ENCODE measurements around the gene ARHGEF1. TPM values are rescaled to one million over a fixed set of nuclear protein-coding genes. Genes with fewer than 3 reads are reported as not detected.

ARHGEF1 gene
- polyA plus RNA-seq, 1 experiment: 19.5 TPM

DNA sequence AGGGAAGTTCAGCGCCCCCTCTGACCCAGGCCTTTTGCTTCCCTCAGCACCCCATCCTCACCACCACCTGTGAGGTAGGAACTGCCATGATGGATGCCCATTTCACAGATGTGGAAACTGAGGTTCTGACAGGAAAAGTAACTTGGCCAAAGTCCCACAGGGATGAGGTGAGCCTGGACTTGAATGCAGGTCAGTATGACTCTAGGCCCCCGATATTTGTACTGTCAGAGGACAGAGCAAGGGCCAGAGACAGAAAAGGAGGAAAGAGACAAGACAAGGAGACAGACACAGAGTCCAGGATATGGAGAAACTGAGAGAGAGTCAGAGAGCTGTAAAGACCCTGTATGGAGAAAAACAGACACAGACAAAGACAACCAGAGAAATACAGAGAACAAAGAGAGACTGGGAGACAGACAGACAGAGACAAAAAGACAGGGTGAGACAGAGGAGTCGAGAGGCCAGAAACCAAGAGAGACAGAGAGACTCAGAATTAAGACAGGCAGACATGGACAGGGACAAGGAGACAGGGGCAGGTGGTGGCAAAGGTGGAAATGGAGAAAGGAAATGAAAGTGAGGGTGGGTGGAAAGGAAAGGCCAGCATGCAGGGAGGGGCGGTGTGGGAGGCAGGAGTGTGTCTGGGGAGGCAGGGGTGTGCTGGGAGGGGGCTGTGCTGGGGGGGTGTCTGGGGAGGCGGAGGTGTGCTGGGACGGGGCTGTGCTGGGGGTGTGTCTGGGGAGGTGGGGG is 40.2 kb downstream of the ARHGEF1 start:
- CTCF ChIA-PET: no interaction called here
- POLR2A ChIA-PET: no interaction called here
- Histone ChIP-seq H3K27ac (ENCODE audit: low read depth, low read length) (no peak overlapping the region), H3K4me3 (ENCODE audit: low read depth, low read length) (no peak overlapping the region), H3K9me3 (ENCODE audit: control insufficient read depth, insufficient read depth, low read length) (peaks cover 8% of the 10 kb centered on the region), H3K27me3 (ENCODE audit: control insufficient read depth, insufficient read depth, low read length) (peaks cover 60% of the 10 kb centered on the region)
- no peak for DNase-seq (ENCODE audit: low read depth, low spot score)
- TF ChIP-seq, protein P1, sequence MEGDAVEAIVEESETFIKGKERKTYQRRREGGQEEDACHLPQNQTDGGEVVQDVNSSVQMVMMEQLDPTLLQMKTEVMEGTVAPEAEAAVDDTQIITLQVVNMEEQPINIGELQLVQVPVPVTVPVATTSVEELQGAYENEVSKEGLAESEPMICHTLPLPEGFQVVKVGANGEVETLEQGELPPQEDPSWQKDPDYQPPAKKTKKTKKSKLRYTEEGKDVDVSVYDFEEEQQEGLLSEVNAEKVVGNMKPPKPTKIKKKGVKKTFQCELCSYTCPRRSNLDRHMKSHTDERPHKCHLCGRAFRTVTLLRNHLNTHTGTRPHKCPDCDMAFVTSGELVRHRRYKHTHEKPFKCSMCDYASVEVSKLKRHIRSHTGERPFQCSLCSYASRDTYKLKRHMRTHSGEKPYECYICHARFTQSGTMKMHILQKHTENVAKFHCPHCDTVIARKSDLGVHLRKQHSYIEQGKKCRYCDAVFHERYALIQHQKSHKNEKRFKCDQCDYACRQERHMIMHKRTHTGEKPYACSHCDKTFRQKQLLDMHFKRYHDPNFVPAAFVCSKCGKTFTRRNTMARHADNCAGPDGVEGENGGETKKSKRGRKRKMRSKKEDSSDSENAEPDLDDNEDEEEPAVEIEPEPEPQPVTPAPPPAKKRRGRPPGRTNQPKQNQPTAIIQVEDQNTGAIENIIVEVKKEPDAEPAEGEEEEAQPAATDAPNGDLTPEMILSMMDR (IDR thresholded peaks at IDR 0.05; ENCODE audit: low read depth, low read length): no peak

DNA sequence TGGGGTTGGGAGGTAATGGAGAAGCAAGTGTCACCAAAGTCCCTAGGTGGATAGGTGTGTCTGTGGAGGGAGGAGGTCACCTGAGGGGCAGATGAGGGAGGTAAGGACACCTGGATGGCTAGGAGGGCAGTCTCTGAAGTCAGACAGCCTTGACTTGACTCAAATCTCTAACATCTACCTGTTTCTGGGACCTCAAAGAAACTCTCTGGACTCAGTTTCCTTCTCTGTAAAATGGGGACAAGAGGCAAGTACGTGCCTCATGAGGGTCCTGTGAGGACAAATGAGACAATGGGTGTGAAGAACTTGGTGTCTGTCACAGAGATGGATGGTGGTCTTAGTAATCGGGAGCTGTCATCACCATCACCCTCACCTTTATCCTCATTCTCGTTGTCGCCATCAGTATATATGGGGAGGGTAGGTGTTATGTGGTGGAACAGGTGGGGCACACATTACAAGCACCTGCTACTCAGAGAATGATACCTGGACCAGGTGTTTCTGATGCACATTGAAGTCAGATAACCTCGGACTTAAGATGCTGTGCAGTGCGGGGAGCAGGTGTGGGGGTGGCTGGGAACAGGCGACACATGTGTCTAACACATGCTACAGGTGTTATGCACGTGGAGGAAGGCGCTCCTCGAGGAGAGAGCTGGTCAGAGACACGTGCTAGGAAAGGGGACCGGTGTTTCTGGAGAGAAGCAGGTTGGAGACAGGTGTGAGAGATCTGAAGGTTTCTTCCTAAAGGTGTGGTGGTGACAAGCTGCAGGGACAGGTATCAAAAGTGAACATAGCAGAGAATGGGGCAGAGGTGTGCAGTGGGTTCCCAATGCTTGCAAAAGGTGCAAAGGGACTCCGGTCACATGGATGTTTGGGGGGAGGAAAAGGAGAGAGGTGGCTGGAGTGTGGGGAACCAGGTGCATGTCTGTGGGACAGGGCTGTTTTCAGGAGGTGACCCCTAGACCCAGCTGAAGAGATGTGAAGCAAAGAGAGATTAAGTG is 41.5 kb downstream of the ARHGEF1 start:
- ChIA-PET CTCF (no interaction called here), POLR2A (no interaction called here)
- DNase-seq (ENCODE audit: low read depth, low spot score): no peak
- H3K9me3 ChIP-seq (ENCODE audit: control insufficient read depth, insufficient read depth, low read length): peaks cover 8% of the 10 kb centered on the region
- no peak overlapping the region for H3K27ac ChIP-seq (ENCODE audit: low read depth, low read length)
- no peak overlapping the region for H3K4me3 ChIP-seq (ENCODE audit: low read depth, low read length)
- TF ChIP-seq, protein P1 (IDR thresholded peaks at IDR 0.05; ENCODE audit: low read depth, low read length): no peak
- peaks cover 64% of the 10 kb centered on the region for H3K27me3 ChIP-seq (ENCODE audit: control insufficient read depth, insufficient read depth, low read length)

DNA sequence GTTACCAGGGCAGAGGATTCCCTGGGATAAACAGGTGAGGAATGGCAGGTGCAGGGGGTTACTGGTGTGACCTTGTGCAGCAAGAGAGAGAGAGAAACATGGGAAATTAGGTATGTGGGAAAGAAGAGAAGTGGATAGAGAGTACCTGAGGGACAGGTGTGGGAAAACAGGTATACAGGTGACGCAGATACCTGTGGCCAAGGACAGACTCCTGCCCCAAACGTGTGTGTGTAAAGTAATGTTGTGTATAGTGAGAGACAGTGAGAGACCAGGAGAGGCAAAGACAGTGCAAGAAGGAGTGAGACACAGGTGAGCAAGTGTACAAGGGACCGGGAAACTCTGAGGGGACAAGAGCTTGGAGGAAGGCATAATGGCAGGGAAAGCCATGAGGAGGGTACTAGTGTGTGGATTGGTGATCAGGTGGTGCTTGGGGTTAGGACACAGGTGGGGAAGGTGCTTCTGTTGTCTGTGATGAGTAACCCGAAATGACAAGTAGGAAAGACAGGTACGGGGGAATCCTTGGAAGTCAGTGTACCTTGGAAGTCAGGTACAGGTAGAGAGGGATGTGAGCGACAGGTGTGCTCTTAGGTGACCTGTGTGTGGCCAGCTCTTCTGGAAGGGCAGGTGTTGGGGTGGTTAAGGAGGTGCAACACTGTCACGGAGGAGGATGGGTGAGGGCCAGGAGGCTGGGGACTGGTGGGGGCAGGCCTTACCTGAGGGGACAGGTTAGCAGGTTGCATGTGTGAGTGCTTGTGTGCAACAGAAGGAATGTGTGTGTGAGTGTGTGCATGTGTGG is 42.4 kb downstream of the ARHGEF1 start:
- Histone ChIP-seq H3K9me3 (ENCODE audit: control insufficient read depth, insufficient read depth, low read length) (peaks cover 8% of the 10 kb centered on the region; the same call in 1 of the 2 replicates), H3K27ac (ENCODE audit: low read depth, low read length) (no peak overlapping the region), H3K4me3 (ENCODE audit: low read depth, low read length) (no peak overlapping the region), H3K27me3 (ENCODE audit: control insufficient read depth, insufficient read depth, low read length) (peaks cover 73% of the 10 kb centered on the region)
- DNase-seq (ENCODE audit: low read depth, low spot score): no peak
- POLR2A ChIA-PET: no interaction called here
- CTCF ChIA-PET: no interaction called here
- TF ChIP-seq, protein P1 (IDR thresholded peaks at IDR 0.05; ENCODE audit: low read depth, low read length): no peak

DNA sequence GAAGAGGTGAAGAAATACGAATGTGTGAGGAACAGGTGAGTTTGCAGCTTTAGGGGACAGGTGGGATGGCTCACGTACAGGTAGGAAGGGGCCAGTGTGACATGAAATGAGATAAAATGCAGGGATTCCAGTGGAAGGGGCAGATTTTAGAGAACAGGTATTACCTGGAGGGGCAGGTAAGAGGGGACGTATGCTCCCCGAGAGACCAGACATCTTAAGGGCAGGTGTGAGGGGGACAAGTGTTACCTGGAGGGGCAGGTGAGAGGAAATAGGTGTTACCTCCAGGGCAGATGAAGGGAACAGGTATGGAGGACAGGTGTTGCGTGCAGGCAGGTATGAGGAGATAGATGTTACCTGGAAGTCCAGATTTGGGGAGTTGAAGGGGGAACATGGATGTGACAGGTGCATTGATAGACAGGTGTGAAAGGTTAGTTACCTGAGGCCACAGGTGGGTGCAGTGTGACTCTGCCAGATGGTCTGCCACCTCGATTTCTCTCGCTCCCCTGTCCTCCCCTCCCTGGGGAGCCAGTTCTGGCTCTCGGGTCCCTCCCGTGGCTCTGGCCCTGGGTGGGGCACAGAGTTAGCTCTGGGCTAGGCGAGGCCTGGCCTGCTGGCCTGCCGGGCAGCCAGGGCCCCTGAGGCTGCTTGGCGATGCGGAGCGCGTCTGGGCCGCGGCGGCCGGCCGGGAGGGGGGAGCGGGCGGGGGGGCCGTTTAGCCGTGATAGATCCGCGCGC is 43.2 kb downstream of the ARHGEF1 start:
- Histone ChIP-seq H3K27me3 (ENCODE audit: control insufficient read depth, insufficient read depth, low read length) (peaks cover 73% of the 10 kb centered on the region), H3K9me3 (ENCODE audit: control insufficient read depth, insufficient read depth, low read length) (0 out of 2 replicates have a peak, but pooled peaks cover 3% of the 10 kb centered on the region), H3K4me3 (ENCODE audit: low read depth, low read length) (no peak overlapping the region), H3K27ac (ENCODE audit: low read depth, low read length) (no peak overlapping the region)
- ChIA-PET POLR2A (no interaction called here), CTCF (no interaction called here)
- TF ChIP-seq, protein P1 (IDR thresholded peaks at IDR 0.05; ENCODE audit: low read depth, low read length): no peak
- no peak for DNase-seq (ENCODE audit: low read depth, low spot score)
